GM19035 (cell line): ENCODE measurements around the gene DNAI2.

Source experiments
- ATAC-seq: cut with Tn5 transposase; IDR thresholded peaks from one replicate; pipeline ENCODE4 v1.9.1; 2021; ENCODE audit not compliant: unreplicated experiment

The DNAI2 gene, protein sequence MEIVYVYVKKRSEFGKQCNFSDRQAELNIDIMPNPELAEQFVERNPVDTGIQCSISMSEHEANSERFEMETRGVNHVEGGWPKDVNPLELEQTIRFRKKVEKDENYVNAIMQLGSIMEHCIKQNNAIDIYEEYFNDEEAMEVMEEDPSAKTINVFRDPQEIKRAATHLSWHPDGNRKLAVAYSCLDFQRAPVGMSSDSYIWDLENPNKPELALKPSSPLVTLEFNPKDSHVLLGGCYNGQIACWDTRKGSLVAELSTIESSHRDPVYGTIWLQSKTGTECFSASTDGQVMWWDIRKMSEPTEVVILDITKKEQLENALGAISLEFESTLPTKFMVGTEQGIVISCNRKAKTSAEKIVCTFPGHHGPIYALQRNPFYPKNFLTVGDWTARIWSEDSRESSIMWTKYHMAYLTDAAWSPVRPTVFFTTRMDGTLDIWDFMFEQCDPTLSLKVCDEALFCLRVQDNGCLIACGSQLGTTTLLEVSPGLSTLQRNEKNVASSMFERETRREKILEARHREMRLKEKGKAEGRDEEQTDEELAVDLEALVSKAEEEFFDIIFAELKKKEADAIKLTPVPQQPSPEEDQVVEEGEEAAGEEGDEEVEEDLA

DNA sequence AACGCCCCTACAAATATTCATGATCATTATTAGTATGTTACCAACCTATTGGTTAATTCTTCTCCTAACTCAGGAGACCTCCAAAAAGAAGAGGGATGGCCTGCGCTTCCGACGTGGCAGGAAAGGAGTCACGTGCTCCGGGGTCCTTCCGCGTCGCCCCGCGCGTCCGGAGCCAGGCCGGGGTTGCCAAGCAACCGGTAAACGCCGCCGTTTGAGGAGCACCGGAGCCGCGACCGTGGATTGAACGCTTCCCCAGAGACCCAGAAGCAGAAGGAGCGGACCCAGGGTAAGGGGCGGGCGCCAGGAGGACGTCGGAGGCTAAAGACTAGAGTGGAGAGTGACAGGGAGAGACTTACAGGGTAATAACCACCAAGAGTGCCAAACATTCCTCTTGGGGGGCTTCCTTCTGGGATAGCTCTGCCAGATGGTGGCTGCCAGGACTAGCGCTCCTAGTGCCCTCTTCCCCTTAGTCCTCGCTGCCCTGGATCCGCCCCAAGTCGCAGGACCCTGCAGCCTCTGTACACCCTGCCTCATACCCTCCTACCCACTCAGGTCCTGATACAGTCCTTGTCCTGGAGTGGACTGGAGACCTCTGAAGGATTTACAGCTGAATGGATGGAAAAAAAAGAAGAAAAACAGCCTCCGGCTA lies at the start of gene DNAI2:
TSS of gene DNAI2 (plus strand) at position 175 of the 649 bp plus-strand sequence. CDS start 7,584 bp downstream, outside the sequence.
- no peak for ATAC-seq

DNA sequence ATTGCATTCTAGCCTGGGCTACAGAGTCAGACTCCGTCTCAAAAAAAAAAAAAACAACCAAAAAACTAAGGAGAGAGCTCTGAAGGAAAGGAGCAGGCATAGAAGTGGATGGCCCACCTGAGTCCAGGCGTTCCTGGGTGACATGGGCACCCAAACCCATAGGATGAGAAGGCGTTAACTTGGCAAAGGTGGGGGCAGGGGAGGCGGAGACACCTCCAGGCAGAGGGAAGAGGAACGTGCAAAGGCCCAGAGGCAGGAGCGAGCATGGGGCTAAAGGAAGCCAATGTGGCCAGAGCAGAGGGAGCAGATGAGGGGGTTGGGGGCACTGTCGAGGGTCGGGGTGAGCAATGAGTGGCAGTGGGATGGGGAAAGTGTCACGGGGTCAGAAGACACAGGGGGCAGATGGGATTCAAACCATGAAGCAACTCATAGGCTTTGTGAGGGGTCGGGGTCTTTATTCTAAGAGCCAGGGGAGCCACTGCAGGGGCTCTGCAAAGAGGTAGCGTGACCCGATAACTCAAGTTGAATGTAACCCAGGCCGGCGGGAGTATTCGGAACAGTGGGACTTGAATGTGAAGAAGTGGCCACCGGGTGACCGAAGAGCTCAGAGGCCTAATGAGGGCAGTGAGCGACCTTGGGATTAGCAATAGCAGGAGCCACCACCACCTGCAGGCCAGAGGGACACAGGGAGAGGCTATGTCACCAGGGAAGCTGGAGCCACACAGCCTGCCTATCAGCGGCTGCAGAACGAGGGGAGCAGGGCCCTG lies 48.9 kb upstream of the DNAI2 start:
- no peak for ATAC-seq

DNA sequence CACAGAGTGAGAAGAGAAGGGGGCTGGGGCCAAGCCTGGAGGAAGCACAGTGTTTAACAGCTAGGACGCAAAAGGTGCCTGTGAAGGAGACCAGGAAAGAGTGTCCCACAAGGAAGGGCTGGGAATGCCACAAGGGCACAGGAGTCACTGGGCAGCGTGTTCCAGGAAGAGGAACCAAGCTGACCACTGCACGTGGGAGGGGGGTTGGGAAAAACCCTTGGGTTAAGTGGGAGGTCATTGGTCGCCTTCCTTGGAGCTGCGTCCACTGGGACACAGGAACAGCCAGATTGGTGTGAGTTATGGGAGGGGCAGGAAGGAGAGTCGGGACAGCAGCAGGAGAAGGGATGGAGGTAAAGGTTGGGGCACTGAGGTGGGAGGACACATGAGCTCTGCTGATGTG lies 47.8 kb upstream of the DNAI2 start:
- ATAC-seq, result no peak

DNA sequence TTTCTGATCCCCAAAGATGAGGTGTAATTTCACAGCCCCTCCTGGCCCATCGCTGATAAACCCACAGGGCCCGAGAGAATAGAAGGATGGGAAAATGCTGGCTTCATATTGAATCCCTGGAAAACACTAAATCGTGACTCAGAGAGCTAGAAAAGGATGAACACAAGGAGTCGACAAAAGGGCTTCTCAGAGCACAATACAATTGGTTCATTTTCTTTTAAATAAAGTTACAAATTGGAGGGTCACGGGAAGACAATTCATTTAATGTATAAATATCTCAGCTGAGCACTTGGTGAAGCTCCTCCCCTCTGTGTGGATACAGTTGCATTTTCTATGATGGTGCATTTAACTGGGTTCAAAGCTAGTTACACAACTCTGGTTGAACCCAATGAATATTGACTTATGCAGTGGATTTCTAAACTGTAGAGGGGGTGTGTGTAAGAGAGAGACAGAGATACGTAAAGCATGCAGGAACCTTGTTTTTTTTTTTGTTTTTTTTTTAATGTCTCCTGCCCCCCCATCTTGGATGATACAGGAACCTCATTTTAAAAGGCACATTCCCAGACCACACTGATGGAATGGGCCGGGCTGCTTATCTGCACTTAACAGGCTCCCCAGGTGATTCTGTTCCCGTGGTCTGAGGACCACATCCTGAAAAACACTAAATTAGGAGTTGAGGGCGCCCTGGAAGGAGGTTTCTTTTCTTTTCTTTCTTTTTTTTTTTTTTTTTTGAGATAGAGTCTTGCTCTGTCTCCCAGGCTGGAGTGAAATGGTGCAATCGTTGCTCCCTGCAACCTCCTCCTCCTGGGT lies 46.6 kb upstream of the DNAI2 start:
- no peak for ATAC-seq

DNA sequence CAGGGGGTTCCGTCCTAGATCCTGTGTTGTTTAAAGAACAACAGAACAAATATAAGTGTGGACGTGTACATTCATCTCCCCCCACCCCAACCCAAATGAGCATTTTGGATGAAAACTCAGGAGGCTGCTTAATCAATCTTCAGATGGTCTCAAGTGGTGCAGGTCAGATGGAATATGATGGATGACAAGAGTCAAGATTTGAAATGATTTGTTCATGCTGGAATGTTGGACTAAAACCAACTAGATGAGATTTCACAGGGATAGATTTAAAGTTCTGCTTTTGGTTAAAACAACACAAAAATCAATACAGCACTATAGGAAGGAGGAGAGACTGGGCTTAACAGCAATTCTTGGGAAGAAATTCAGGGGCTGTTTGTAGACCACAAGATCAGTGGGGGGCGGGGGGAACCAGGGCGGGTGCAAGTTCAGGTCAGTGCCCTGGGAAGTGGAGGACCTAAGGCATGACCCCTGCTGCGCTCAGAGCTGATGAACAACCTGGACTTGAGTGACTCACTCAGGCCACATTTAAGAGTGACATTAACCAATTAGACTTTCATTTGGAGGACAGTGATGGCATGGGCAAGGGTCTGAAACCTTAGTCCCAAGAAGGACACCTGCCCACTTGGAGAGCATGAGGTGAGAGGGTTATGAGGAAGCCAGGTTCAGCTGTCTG lies 45.6 kb upstream of the DNAI2 start:
- ATAC-seq, result no peak

DNA sequence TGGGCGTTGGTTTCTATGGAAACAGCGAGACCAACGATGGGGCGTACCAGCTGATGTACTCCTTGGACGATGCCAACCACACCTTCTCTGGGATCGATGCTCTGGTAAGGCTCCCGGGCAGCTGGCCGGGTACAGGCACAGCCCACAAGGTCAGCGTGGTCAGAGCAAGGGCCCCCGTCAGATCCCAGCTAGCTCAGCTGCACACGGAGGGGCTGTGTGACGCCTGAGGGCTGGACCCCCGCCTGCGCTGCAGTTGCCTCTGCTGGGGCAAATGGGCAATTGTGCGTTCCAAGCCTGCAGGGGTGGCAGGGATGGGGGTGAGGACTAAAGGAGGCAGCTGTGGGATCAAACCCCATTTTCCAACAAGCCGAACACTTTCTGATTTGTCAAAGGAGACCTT lies 43.1 kb upstream of the DNAI2 start:
- no peak for ATAC-seq

DNA sequence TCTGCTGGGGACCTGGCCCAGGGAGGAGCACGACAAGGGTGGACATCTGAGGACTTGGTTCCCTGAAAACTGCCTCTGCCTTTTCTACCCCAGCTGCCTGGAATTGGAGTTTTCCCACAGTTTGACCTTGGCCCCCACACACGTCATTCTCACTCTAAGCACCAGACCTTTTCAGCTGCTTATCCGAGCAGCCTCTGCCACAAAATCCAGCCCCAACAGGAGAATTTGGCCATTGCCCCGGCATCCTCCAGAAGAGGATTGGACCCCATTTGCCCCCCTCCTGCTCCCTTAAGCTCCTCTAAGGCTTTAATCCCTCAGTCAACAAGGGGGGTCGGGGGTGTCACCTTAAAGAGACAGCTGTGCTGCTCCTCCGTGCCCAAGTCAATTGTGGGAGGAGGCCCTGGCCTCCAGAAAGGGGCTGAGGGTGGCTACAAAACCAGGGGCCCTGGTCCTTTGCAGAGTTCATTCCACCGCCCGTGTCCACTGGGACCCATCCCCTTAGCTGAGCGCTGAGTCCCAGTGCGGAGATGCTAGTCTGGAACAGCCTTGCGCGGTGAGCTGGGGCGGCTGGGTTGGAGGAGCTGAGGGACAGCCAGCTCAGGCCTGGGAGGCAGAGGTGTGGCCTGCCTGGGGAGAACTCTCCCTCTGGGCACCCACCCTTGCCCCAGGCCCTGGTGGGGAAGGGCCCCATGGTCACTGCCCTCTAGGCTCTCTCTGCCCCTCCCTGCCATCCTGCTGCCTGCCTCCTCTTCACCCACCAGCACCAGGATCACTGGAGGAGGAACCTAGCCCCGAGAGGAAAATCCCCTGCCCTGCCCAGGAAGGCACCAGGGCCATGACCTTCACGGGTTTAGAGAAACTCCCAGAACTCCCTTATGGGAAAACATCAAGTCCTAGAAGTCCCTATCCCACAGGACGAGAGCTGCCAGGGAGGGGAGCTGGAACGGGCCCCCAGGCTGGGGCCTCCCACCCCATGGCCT lies 41.8 kb upstream of the DNAI2 start:
- ATAC-seq, result no peak

DNA sequence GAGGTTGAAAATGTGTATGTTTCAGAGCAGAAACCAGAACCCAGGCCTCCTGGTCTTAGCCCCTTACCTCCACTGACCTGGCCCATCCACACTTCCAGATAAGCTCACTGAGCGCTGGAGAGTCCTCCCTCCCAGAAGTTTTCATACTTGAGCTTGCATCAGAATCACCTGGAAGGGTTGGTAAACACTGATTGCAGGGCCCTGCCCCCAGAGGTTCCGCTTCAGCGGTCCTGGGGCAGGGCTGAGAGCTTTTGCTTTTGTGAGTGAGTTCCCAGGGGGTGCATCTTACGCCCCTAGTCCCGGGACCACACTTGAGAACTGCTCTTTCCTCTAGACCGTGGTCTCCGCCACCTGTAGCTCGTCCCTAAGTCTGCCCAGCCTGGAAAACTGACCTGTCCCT lies 40.1 kb upstream of the DNAI2 start:
- ATAC-seq, result no peak

DNA sequence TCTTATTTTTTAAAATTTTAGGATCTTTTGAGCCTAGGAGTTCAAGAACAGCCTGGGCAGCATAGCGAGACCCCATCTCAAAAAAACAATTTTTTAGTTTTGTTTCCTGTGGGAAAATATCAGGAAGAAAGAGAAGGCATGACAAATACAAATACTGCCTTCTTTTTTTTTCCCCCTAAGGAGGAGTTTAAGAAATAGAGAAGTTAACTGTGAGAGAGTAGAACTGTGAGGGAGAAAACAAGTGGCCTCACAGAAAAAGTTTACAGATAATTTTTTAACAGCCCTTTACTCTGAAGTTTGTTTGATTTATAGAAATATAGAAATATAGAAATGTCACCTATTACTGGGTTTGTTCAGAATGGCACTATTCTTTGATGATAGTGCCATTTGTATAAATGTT lies 39.5 kb upstream of the DNAI2 start:
- no peak for ATAC-seq

DNA sequence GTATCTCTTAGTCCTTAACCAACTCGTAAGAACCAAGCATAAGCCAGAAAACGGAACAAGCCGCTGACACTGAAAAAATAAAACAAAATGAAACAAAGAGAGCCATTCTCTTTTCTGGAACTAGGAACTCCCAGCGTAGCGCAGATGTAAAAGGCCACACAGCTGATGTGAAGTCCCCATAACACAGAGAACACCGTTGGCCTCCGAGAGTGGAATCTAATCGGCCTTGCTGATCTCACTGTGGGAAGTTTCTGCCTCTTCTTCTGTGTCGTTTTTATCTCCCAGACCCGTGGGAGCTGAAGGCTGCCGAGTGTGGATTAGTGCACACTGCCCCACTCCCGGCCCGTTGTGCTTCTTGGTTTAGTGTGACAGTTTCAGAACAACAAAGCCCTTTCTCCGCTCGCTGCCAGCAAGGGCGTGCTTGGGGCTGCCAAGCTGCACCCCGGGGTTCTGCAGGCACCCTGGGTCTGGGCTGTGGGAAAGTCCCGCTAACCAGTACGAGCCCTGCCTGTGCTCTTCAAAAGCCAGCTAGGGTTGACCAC lies 38.9 kb upstream of the DNAI2 start:
- ATAC-seq, result no peak

DNA sequence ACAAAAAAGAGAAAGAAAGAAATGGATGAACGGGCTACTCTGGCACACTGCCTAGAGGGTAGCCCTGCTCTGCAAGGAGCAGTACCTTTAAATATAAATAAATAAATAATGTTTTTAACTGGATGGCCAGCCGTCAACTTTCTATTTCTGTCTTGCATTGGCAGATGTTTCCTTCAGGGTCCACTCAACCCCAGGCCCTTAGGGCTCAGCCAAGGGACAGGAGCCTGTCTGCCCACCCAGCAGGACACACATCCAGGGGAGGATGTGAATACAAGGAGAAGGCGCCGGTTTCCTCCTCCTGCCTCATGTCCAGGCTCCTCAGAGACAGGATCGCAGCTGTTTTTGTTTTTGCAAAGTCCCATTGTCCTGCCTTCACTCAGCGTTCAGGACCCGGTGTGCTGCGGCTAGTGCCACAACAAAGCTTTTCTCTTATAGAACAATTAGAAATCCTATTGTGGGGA lies 38.1 kb upstream of the DNAI2 start:
- ATAC-seq, result no peak

DNA sequence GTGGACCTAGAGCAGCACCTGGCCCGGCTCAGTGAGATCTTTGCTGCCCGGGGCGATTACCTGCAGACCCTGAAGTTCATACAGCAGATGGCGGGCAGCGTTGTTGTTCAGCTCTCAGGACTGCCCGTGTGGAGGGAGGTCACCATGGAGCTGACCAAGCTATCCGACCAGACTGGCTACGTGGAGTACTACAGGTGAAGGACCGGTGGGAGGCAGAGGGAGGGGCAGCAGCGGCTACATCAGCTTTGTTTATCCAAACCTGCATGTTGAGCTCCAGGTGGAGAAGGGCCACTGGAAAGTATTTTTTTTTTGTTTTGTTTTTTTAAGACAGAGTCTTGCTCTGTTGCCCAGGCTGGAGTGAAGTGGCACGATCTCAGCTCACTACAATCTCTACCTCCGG lies 36.7 kb upstream of the DNAI2 start:
- no peak for ATAC-seq

DNA sequence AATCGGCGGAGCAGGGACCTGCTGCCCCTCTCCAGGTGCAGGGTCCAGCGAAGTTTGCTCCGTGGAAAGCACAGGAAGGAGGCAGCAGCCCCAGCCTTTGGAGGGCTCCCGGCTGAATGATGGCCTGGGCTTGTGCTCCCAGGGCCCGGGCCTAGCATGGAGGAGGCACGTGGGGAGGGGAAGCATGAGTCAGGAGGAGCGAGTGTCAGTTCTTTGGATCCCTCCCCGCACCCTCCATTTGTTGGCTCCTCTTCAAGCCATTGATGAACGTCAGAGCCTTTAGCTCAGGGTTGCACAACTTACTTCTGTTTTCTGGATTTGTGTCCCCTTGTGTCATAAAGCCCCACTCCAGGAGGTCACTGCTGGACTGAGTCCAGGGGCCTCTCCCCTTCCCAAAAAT lies 34.9 kb upstream of the DNAI2 start:
- no peak for ATAC-seq

DNA sequence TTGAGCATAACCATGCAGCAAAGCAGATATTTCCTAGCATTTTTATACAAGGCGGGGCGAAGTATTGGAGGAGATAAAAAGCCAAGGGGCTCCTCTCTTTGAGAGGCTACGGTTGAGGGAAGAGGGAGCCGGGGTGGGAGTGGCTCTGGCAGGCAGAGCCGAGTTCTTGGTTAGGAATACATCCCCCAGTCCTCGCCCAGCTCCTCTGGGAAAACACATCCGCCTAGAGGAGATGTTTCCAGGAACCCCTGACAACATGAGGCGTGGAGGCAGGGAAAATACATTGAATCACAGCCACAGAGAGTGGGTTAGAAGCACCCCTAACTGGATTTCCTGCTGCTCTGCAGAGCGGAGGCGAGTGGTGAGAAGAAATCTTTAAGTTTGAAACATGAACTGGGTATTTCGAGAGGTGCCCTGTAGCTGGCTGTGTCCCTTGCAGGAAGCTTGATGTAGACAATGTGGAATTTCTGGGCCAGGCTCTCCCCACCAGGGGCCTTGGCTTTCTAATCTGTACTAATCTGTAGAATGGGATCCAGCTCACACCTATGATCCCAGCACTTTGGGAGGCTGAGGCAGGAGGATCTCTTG lies 33.3 kb upstream of the DNAI2 start:
- no peak for ATAC-seq

DNA sequence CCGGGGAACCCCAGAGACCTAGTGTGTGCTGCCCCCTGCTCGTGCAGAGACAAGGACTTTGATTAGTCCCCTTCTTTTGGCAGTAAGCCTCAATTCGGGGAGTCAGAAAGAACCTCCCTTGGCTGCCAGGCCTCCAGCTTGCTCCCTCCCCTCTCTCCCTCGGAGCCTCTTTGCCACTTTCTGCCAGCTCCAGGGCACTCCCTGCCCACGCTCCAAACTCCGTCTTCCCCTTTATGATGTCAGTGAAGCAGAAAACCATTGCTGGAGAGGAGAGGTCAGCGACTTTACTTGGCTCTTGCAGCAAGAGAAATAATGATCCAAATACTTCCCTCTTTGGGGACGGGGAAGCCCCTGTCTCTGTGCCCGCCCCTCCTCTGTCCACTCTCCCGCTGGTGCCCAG lies 32.6 kb upstream of the DNAI2 start:
- no peak for ATAC-seq

DNA sequence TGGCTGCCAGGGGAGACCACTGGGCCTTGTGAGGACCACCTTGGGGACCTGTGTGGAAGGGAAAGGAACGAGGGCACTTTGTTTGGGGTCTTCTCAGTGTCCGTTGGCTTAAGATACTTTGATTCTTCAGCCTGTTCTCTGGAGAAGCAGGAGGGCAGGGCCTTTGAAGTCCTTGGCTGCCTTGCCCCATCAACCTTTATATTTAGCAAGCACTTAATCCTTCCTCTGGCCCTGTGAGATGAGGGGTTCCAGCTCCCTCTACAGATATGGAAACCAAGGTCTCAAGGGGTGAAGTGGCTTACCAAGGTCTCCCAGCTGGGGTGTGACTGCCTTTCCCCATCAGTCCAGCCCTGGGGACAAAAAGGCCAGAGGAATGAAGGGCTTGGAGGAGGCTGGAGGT lies 32.2 kb upstream of the DNAI2 start:
- no peak for ATAC-seq

DNA sequence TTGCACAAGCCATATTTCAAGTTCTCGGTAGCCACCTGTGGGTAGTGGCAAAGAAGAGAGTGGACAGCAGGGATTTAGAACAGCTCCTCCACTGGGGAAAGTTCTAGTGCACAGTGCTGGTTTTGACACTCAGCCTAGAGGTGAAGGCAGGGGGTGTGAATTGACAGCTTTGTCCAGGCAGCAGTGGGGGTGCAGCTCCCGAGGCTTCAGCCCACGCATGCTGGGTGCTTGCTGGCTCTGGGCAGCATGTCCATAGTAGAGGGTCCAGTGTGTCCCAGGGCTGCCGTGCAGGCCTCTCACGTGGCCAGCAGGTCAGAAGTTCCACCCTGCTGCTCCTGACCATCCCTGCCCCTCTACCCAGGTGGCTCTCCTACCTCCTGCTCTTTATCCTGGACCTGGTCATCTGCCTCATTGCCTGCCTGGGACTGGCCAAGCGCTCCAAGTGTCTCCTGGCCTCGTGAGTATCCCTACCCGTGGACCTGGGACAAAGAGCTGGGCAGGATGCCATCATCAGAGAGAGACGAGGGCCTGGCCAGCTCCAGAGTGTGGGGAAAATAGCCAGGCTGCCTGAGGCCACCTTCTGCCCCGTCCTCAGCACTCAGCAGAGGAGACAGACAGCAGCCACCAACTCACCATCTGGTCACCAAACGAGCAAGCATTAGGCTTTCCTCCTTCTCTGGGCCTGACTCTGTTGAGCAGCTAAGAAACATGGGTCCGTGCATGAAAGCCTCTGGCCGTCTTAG lies 30.9 kb upstream of the DNAI2 start:
- ATAC-seq, result no peak
